HepG2 (cell line): Measurements from ENCODE around the gene SCAI. TPM values are rescaled to one million over a fixed set of nuclear protein-coding genes. Genes with fewer than 3 reads are reported as not detected.
A peak's percentile ranks its signal among the peaks of the same experiment; 100 is the strongest.

Source experiments
- CREB1 ChIP-seq, 2 experiments: fragments of 450-650 bp in 1 of 2; IDR thresholded peaks; 2 replicates each; pipeline ENCODE4 v1.6.1; 2016 to 2017; ENCODE audit warnings: control low read depth in 1 of 2, mild to moderate bottlenecking in 1 of 2, missing compliant biosample characterization in 1 of 2, missing genetic modification characterization in 1 of 2
- ERF ChIP-seq: IDR thresholded peaks from 2 replicates; pipeline ENCODE4 v1.6.1; 2018; ENCODE audit warnings: missing biosample characterization, missing genetic modification reagents
- MIXL1 ChIP-seq: IDR thresholded peaks from 2 replicates; pipeline ENCODE4 v1.6.1; 2016
- PTBP1 ChIP-seq: fragments of 200-400 bp; formaldehyde crosslinking; IDR thresholded peaks from 2 replicates; pipeline ENCODE4 v1.6.1; 2018; ENCODE audit warnings: low read length, low read depth; ENCODE audit not compliant: poor library complexity, severe bottlenecking
- RAD21 ChIP-seq: fragments of 450-650 bp; formaldehyde crosslinking; IDR thresholded peaks from 2 replicates; pipeline ENCODE4 v1.5.0; 2020; ENCODE audit warnings: mild to moderate bottlenecking
- SIN3A ChIP-seq: IDR thresholded peaks from 2 replicates; pipeline ENCODE4 v1.6.1; 2011; ENCODE audit warnings: low read depth, mild to moderate bottlenecking, control low read depth, low read length, borderline replicate concordance
- SIX4 ChIP-seq: sonication (generic); formaldehyde crosslinking; IDR thresholded peaks from 2 replicates; pipeline ENCODE4 v1.4.0; 2020; ENCODE audit warnings: missing genetic modification reagents
- ZC3H4 ChIP-seq: sonication (generic); formaldehyde crosslinking; IDR thresholded peaks from 2 replicates; pipeline ENCODE4 v1.4.0; 2020; ENCODE audit warnings: missing genetic modification reagents, borderline replicate concordance
- ZNF101 ChIP-seq: sonication (generic); formaldehyde crosslinking; IDR thresholded peaks from 2 replicates; pipeline ENCODE4 v1.4.0; 2020; ENCODE audit warnings: mild to moderate bottlenecking, low read depth, missing genetic modification reagents, borderline replicate concordance
- ZNF331 ChIP-seq: sonication (generic); formaldehyde crosslinking; IDR thresholded peaks from 2 replicates; pipeline ENCODE4 v1.4.0; 2020; ENCODE audit warnings: missing genetic modification reagents
- ZNF337 ChIP-seq: sonication (generic); formaldehyde crosslinking; IDR thresholded peaks from 2 replicates; pipeline ENCODE4 v1.5.1; 2020; ENCODE audit warnings: missing genetic modification reagents, low read depth, mild to moderate bottlenecking, borderline replicate concordance
- ZNF431 ChIP-seq: sonication (generic); formaldehyde crosslinking; IDR thresholded peaks from 2 replicates; pipeline ENCODE4 v1.9.0; 2022; ENCODE audit warnings: missing genetic modification reagents, low read depth, mild to moderate bottlenecking, borderline replicate concordance
- ZNF460 ChIP-seq: sonication (generic); formaldehyde crosslinking; IDR thresholded peaks from 2 replicates; pipeline ENCODE4 v1.5.1; 2020; ENCODE audit warnings: missing genetic modification reagents, mild to moderate bottlenecking, borderline replicate concordance
- ZNF614 ChIP-seq: IDR thresholded peaks from 2 replicates; pipeline ENCODE4 v1.6.1; 2018; ENCODE audit warnings: missing biosample characterization, missing genetic modification reagents, inconsistent platforms, borderline replicate concordance
- polyA plus RNA-seq, 8 experiments: library from polyadenylated mRNA; depleted of rRNA in 3 of 8; stranded (reverse) in 7 of 8; unstranded in 1 of 8; fragments of >200 nt; fragmentation: Illumina TruSeq in 4 of 8; extraction: Trizol in 4 of 8; gene quantifications; 2 replicates each; pipeline versions ENCODE4 v1.2.1 to v1.2.3, GENCODE V29; 2011 to 2016; ENCODE audit warnings: low read depth in 4 of 8, missing spikeins in 1 of 8, mixed read lengths in 1 of 8; ENCODE audit not compliant: insufficient read depth in 1 of 8
- total RNA-seq, 5 experiments: library from RNA; depleted of rRNA; stranded (reverse); fragments of >200 nt; fragmentation: Illumina TruSeq; extraction: Trizol; gene quantifications; 2 replicates each; pipeline ENCODE4 v1.2.3, GENCODE V29; 2016; ENCODE audit warnings: low read depth in 1 of 5
- TF ChIP-seq, protein P1 (sequence below): IDR thresholded peaks from 2 replicates; pipeline ENCODE4 v1.6.1; 2012; ENCODE audit warnings: low read depth, low read length, improper control_type of control experiment
- TF ChIP-seq, protein P2 (sequence below): sonication (generic); formaldehyde crosslinking; IDR thresholded peaks from 2 replicates; pipeline ENCODE4 v1.5.0; 2020; ENCODE audit warnings: mild to moderate bottlenecking, low read depth, missing genetic modification reagents, borderline replicate concordance
- TF ChIP-seq, protein P3 (sequence below): sonication (generic); formaldehyde crosslinking; IDR thresholded peaks from 2 replicates; pipeline ENCODE4 v1.8.0; 2022; ENCODE audit warnings: mild to moderate bottlenecking, missing genetic modification reagents, moderate library complexity
- TF ChIP-seq, protein P4 (sequence below): fragments of 450-650 bp; IDR thresholded peaks from 2 replicates; pipeline ENCODE4 v1.6.1; 2016
- TF ChIP-seq, protein P5 (sequence below): IDR thresholded peaks from 2 replicates; pipeline ENCODE4 v1.4.0; 2020; ENCODE audit warnings: mild to moderate bottlenecking, missing genetic modification reagents

SCAI gene
- total and polyA plus RNA-seq, 2 of the 13 experiments (the other 11 are each of a cell fraction or from before 2014, with no cell fraction given): 4.4 to 8.4 TPM

DNA sequence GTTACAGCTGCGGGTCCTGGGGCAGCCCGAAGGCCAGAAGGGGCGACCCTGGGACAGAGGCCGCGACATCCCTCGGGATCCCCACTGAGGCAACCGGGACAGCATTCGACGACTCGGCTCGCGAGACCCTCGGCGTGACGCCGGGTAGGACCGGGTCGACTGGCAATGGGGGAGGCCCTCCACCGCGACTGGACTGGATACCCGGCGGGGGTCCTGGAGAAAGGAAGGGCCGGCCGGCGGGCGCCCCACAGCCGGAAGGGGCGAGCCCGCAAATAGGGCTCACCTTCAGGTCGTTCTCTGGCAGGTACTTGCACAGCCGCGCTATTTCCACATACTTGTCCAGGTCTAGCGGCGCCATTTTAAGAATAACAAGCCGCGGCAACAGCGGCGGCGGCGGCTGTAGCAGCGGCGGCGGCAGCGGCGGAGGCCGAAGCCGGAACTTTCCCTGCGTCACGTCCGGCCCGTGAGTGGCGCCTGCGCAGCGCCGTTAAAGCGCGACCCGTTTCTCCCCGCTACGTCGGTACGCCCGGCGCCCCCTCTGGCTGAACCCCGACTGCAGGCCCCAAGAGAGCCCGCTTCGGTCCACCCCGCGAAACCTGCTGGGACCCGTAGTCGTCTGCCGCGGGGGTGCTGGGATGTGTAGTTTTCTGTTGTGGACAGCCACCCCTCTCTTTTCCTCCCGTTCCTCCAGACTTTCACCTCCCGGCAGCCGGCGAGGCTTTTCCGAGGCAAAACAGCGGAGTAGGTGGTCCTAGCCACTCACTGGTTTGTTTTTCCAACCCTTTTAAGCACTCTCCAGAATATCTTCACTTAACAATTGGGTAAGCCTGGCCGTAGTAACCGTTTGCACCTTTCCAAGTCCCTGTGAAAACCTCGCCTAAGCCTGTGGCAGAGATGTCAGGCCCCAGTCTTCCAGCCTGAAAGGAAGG is 46.3 kb upstream of the SCAI start, which contains the start of gene PPP6C (continued):
- TF ChIP-seq, protein P1, sequence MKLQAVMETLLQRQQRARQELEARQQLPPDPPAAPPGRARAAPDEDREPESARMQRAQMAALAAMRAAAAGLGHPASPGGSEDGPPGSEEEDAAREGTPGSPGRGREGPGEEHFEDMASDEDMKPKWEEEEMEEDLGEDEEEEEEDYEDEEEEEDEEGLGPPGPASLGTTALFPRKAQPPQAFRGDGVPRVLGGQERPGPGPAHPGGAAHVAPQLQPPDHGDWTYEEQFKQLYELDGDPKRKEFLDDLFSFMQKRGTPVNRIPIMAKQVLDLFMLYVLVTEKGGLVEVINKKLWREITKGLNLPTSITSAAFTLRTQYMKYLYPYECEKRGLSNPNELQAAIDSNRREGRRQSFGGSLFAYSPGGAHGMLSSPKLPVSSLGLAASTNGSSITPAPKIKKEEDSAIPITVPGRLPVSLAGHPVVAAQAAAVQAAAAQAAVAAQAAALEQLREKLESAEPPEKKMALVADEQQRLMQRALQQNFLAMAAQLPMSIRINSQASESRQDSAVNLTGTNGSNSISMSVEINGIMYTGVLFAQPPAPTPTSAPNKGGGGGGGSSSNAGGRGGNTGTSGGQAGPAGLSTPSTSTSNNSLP: 0 out of 2 replicates have a peak, but pooled peaks have one; percentile 16
- TF ChIP-seq PTBP1 (no peak), MIXL1 (CRISPR knock-in tag) (peak; percentile 72; the same call in 1 of the 2 replicates), ZNF614 (peak; percentile 78; the same call in 1 of the 2 replicates), ZNF331 (CRISPR knock-in tag) (peak; percentile 82; the same call in 1 of the 2 replicates), SIX4 (peak; percentile 59; the same call in 1 of the 2 replicates), ERF (CRISPR knock-in tag) (peak; percentile 89), ZNF101 (no peak), SIN3A (peak; percentile 56; the same call in 1 of the 2 replicates), ZNF431 (no peak), RAD21 (CRISPR knock-in tag) (peak; percentile 31; the same call in 1 of the 2 replicates), ZC3H4 (no peak), CREB1 (IDR thresholded peaks at IDR 0.05) (peak; percentile 91), CREB1 (CRISPR knock-in tag; IDR thresholded peaks at IDR 0.05) (peak; percentile 91), ZNF337 (CRISPR knock-in tag) (no peak), ZNF460 (peak; percentile 34; the same call in 1 of the 2 replicates)
- TF ChIP-seq, protein P2, sequence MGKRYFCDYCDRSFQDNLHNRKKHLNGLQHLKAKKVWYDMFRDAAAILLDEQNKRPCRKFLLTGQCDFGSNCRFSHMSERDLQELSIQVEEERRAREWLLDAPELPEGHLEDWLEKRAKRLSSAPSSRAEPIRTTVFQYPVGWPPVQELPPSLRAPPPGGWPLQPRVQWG: no peak
- TF ChIP-seq, protein P3, sequence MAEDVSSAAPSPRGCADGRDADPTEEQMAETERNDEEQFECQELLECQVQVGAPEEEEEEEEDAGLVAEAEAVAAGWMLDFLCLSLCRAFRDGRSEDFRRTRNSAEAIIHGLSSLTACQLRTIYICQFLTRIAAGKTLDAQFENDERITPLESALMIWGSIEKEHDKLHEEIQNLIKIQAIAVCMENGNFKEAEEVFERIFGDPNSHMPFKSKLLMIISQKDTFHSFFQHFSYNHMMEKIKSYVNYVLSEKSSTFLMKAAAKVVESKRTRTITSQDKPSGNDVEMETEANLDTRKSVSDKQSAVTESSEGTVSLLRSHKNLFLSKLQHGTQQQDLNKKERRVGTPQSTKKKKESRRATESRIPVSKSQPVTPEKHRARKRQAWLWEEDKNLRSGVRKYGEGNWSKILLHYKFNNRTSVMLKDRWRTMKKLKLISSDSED (CRISPR knock-in tag): no peak
- TF ChIP-seq, protein P4, sequence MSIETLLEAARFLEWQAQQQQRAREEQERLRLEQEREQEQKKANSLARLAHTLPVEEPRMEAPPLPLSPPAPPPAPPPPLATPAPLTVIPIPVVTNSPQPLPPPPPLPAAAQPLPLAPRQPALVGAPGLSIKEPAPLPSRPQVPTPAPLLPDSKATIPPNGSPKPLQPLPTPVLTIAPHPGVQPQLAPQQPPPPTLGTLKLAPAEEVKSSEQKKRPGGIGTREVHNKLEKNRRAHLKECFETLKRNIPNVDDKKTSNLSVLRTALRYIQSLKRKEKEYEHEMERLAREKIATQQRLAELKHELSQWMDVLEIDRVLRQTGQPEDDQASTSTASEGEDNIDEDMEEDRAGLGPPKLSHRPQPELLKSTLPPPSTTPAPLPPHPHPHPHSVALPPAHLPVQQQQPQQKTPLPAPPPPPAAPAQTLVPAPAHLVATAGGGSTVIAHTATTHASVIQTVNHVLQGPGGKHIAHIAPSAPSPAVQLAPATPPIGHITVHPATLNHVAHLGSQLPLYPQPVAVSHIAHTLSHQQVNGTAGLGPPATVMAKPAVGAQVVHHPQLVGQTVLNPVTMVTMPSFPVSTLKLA: no peak
- TF ChIP-seq, protein P5, sequence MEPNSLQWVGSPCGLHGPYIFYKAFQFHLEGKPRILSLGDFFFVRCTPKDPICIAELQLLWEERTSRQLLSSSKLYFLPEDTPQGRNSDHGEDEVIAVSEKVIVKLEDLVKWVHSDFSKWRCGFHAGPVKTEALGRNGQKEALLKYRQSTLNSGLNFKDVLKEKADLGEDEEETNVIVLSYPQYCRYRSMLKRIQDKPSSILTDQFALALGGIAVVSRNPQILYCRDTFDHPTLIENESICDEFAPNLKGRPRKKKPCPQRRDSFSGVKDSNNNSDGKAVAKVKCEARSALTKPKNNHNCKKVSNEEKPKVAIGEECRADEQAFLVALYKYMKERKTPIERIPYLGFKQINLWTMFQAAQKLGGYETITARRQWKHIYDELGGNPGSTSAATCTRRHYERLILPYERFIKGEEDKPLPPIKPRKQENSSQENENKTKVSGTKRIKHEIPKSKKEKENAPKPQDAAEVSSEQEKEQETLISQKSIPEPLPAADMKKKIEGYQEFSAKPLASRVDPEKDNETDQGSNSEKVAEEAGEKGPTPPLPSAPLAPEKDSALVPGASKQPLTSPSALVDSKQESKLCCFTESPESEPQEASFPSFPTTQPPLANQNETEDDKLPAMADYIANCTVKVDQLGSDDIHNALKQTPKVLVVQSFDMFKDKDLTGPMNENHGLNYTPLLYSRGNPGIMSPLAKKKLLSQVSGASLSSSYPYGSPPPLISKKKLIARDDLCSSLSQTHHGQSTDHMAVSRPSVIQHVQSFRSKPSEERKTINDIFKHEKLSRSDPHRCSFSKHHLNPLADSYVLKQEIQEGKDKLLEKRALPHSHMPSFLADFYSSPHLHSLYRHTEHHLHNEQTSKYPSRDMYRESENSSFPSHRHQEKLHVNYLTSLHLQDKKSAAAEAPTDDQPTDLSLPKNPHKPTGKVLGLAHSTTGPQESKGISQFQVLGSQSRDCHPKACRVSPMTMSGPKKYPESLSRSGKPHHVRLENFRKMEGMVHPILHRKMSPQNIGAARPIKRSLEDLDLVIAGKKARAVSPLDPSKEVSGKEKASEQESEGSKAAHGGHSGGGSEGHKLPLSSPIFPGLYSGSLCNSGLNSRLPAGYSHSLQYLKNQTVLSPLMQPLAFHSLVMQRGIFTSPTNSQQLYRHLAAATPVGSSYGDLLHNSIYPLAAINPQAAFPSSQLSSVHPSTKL (CRISPR knock-in tag): no peak
